Mucosa of rectum (tissue), 2 donors: ENCODE measurements around the gene SIM1.

Experiments
- H3K27ac ChIP-seq, 2 donors: one replicate each; pipeline ENCODE4 v1.7.0; 2013; ENCODE audit warnings: inconsistent platforms in 2 of 2, low read depth in 2 of 2, low read length in 2 of 2
- H3K27me3 ChIP-seq, 2 donors: one replicate each; pipeline ENCODE4 v1.7.0; 2013; ENCODE audit warnings: low read length in 2 of 2; ENCODE audit not compliant: control insufficient read depth in 2 of 2, insufficient read depth in 2 of 2
- H3K36me3 ChIP-seq, 2 donors: one replicate each; pipeline ENCODE4 v1.7.0; 2013; ENCODE audit warnings: low read length in 2 of 2; ENCODE audit not compliant: control insufficient read depth in 2 of 2, insufficient read depth in 2 of 2
- H3K4me1 ChIP-seq, 2 donors: one replicate each; pipeline ENCODE4 v1.7.0; 2013; ENCODE audit warnings: low read length in 2 of 2, mild to moderate bottlenecking in 1 of 2; ENCODE audit not compliant: control insufficient read depth in 2 of 2, insufficient read depth in 2 of 2
- H3K4me3 ChIP-seq, 2 donors: one replicate each; pipeline ENCODE4 v1.7.0; 2013; ENCODE audit warnings: low read length in 2 of 2
- H3K9ac ChIP-seq, 2 donors: one replicate each; pipeline ENCODE4 v1.7.0; 2013; ENCODE audit warnings: low read length in 2 of 2, low read depth in 1 of 2, mild to moderate bottlenecking in 1 of 2
- H3K9me3 ChIP-seq, 2 donors: one replicate each; pipeline ENCODE4 v1.7.0; 2013; ENCODE audit warnings: low read length in 2 of 2; ENCODE audit not compliant: control insufficient read depth in 2 of 2
- donor health status: healthy.
- donor health status: Normal muscosa, but diverticular disease.

The SIM1 gene

GRCh38 chr6:100461917-100462705 is 2.6 kb downstream of the SIM1 start:
- Histone ChIP-seq H3K27me3 (peaks cover 89 to 93% of the 10 kb centered on the region in 2 donors), H3K36me3 (no peaks in the 10 kb centered on the region), H3K9me3 (peaks cover 0 to 3% of the 10 kb centered on the region in 2 donors), H3K9ac (no peak overlapping the region), H3K4me1 (peaks cover 4% of the 10 kb centered on the region in 2 donors), H3K4me3 (no peak overlapping the region), H3K27ac (no peak overlapping the region)

GRCh38 chr6:100461278-100461916 is 3.3 kb downstream of the SIM1 start:
- H3K36me3 ChIP-seq = no peaks in the 10 kb centered on the region
- peaks cover 90 to 92% of the 10 kb centered on the region in 2 donors for H3K27me3 ChIP-seq
- H3K4me1 ChIP-seq = peaks cover 4% of the 10 kb centered on the region in 2 donors
- peaks cover 0 to 6% of the 10 kb centered on the region in 2 donors for H3K9me3 ChIP-seq
- H3K4me3 ChIP-seq = no peak overlapping the region
- no peak overlapping the region for H3K9ac ChIP-seq
- H3K27ac ChIP-seq = no peak overlapping the region

GRCh38 chr6:100460650-100461204 is 4.0 kb downstream of the SIM1 start:
- Histone ChIP-seq H3K27me3 (peaks cover 90 to 92% of the 10 kb centered on the region in 2 donors), H3K27ac (no peak overlapping the region), H3K9me3 (peaks cover 0 to 6% of the 10 kb centered on the region in 2 donors), H3K36me3 (no peaks in the 10 kb centered on the region), H3K4me1 (peaks cover 6 to 7% of the 10 kb centered on the region in 2 donors), H3K4me3 (no peak overlapping the region), H3K9ac (no peak overlapping the region)

- H3K4me1 ChIP-seq = peaks cover 5 to 10% of the 10 kb centered on the region in 2 donors
- H3K27me3 ChIP-seq = peaks cover 92 to 93% of the 10 kb centered on the region in 2 donors
Measured at GRCh38 chr6:100459592-100460184, 5.0 kb downstream of the SIM1 start.

GRCh38 chr6:100458841-100459591 is 5.7 kb downstream of the SIM1 start:
- H3K27me3 ChIP-seq = peaks cover 93% of the 10 kb centered on the region in 2 donors
- no peak overlapping the region for H3K27ac ChIP-seq
- H3K4me3 ChIP-seq = no peak overlapping the region
- H3K9me3 ChIP-seq = peaks cover 0 to 6% of the 10 kb centered on the region in 2 donors
- H3K9ac ChIP-seq = no peak overlapping the region
- peaks cover 5 to 10% of the 10 kb centered on the region in 2 donors for H3K4me1 ChIP-seq
- H3K36me3 ChIP-seq = no peaks in the 10 kb centered on the region

More at GRCh38 chr6:100459592-100460184, 5.0 kb downstream of the SIM1 start:
- no peak overlapping the region for H3K4me3 ChIP-seq
- peaks cover 0 to 6% of the 10 kb centered on the region in 2 donors for H3K9me3 ChIP-seq
- no peaks in the 10 kb centered on the region for H3K36me3 ChIP-seq
- H3K9ac ChIP-seq = no peak overlapping the region
- H3K27ac ChIP-seq = no peak overlapping the region

- Histone ChIP-seq H3K9me3 (peaks cover 0 to 6% of the 10 kb centered on the region in 2 donors), H3K9ac (no peak overlapping the region), H3K4me1 (peaks cover 5 to 10% of the 10 kb centered on the region in 2 donors), H3K36me3 (no peaks in the 10 kb centered on the region), H3K4me3 (no peak overlapping the region), H3K27me3 (peaks cover 92 to 93% of the 10 kb centered on the region in 2 donors), H3K27ac (no peak overlapping the region)
Measured at GRCh38 chr6:100457311-100457990, 7.3 kb downstream of the SIM1 start.

GRCh38 chr6:100456908-100457235 is 7.8 kb downstream of the SIM1 start:
- peaks cover 0 to 6% of the 10 kb centered on the region in 2 donors for H3K9me3 ChIP-seq
- no peaks in the 10 kb centered on the region for H3K36me3 ChIP-seq
- H3K4me1 ChIP-seq = peaks cover 5 to 10% of the 10 kb centered on the region in 2 donors
- no peak overlapping the region for H3K27ac ChIP-seq
- no peak overlapping the region for H3K9ac ChIP-seq
- no peak overlapping the region for H3K4me3 ChIP-seq
- H3K27me3 ChIP-seq = peaks cover 90 to 93% of the 10 kb centered on the region in 2 donors

GRCh38 chr6:100456141-100456907 is 8.4 kb downstream of the SIM1 start:
- Histone ChIP-seq H3K4me1 (peaks cover 5 to 10% of the 10 kb centered on the region in 2 donors), H3K9ac (no peak overlapping the region), H3K27ac (no peak overlapping the region), H3K36me3 (no peaks in the 10 kb centered on the region), H3K4me3 (peak overlapping the region; percentile 23 to 40), H3K9me3 (peaks cover 0 to 6% of the 10 kb centered on the region in 2 donors), H3K27me3 (peaks cover 88 to 89% of the 10 kb centered on the region in 2 donors)
